Natural killer cell (primary cell): ENCODE results near the gene PSMF1. TPM values are rescaled to one million over a fixed set of nuclear protein-coding genes. Genes with fewer than 3 reads are reported as not detected.
A peak's percentile ranks its signal among the peaks of the same experiment; 100 is the strongest.

Experiments used
- ATAC-seq, 3 donors: fragments of 150-1000 bp in 2 of 3; fragments of 200-7000 bp in 1 of 3; cut with Tn5 transposase; 1 replicate in 1 of 3; 2 replicates in 2 of 3; pipeline ENCODE4 v1.10.0; 2021; ENCODE audit warnings: mild to moderate bottlenecking in 2 of 3, moderate library complexity in 2 of 3
- DNase-seq, 2 donors: peaks; one replicate each; pipeline versions ENCODE4 v3.0.0 to v3.0.0-alpha.2; 2013 to 2021; ENCODE audit warnings: mixed read lengths in 1 of 2
- H3K27ac ChIP-seq: one replicate; pipeline ENCODE4 v1.5.1; 2013; ENCODE audit warnings: mild to moderate bottlenecking, low read length
- H3K27me3 ChIP-seq: one replicate; pipeline ENCODE4 v1.6.1; 2013; ENCODE audit warnings: low read length; ENCODE audit not compliant: control insufficient read depth, insufficient read depth
- H3K36me3 ChIP-seq: one replicate; pipeline ENCODE4 v1.6.1; 2013; ENCODE audit warnings: low read length; ENCODE audit not compliant: control insufficient read depth, insufficient read depth
- H3K4me1 ChIP-seq: one replicate; pipeline ENCODE4 v1.6.1; 2013; ENCODE audit warnings: low read length; ENCODE audit not compliant: control insufficient read depth, insufficient read depth
- H3K4me3 ChIP-seq: one replicate; pipeline ENCODE4 v1.5.1; 2013; ENCODE audit warnings: low read length
- H3K9me3 ChIP-seq: one replicate; pipeline ENCODE4 v1.6.1; 2013; ENCODE audit warnings: low read length; ENCODE audit not compliant: control insufficient read depth, insufficient read depth
- H3K27ac Mint-ChIP-seq, 2 donors: one replicate each; pipeline ENCODE4 v1.8.0; 2022; ENCODE audit warnings: mild to moderate bottlenecking in 2 of 2, mixed read lengths in 2 of 2, moderate library complexity in 1 of 2
- H3K27me3 Mint-ChIP-seq, 2 donors: one replicate each; pipeline ENCODE4 v1.8.0; 2022; ENCODE audit warnings: low read depth in 2 of 2, mixed read lengths in 2 of 2
- H3K36me3 Mint-ChIP-seq: one replicate; pipeline ENCODE4 v1.8.0; 2022; ENCODE audit warnings: mixed read lengths
- H3K4me1 Mint-ChIP-seq, 2 donors: one replicate each; pipeline ENCODE4 v1.8.0; 2022; ENCODE audit warnings: mixed read lengths in 2 of 2
- H3K4me3 Mint-ChIP-seq: one replicate; pipeline ENCODE4 v1.8.0; 2022; ENCODE audit warnings: mild to moderate bottlenecking, moderate library complexity, mixed read lengths
- H3K9me3 Mint-ChIP-seq, 2 donors: one replicate each; pipeline ENCODE4 v1.8.0; 2022; ENCODE audit warnings: mixed read lengths in 2 of 2
- CTCF ChIP-seq: fragments of 200-600 bp; IDR thresholded peaks from one replicate; pipeline ENCODE4 v1.8.0; 2022; ENCODE audit warnings: antibody characterized with exemption
- WGBS: methylation state at CpG from one replicate; pipeline ENCODE4 v1.1.7; 2013; ENCODE audit warnings: missing lambda C conversion rate; ENCODE audit not compliant: insufficient coverage; 5-methylcytosine and 5-hydroxymethylcytosine counted together
- intact Hi-C: fragments of 100-400 bp; cut with micrococcal nuclease; formaldehyde crosslinking; loops from one replicate; pipeline ENCODE4 v1.14.2; 2022
- total RNA-seq, 4 donors: library from RNA; stranded (reverse); fragments of 120-200 nt in 1 of 4; gene quantifications; one replicate each; pipeline versions ENCODE4 v1.2.3 to v1.2.4, GENCODE V29; 2013 to 2022

PSMF1 gene
- total RNA-seq, 3 donors from 2014 or later (not counting 1 experiment from before 2014, with no cell fraction given) = 97.1 to 107 (median 101) TPM

- Mint-ChIP-seq H3K27me3 (no peaks in the 10 kb centered on the region), H3K27ac (peak overlapping the region; percentile 16 to 71), H3K9me3 (no peaks in the 10 kb centered on the region), H3K36me3 (peaks cover 14% of the 10 kb centered on the region), H3K4me1 (peaks cover 28 to 46% of the 10 kb centered on the region in 2 donors), H3K4me3 (no peak overlapping the region)
- intact Hi-C loops = no loop called here
- TF ChIP-seq CTCF = no peak
- 95% methylated on average over 3 of the region's 3 CpGs for WGBS
- DNase-seq = no peak
- Histone ChIP-seq H3K27me3 (no peaks in the 10 kb centered on the region), H3K27ac (no peak overlapping the region), H3K4me1 (no peaks in the 10 kb centered on the region), H3K36me3 (peaks cover 76% of the 10 kb centered on the region), H3K4me3 (no peak overlapping the region), H3K9me3 (no peaks in the 10 kb centered on the region)
- ATAC-seq = no peak
These were observed 13.0 kb downstream of the PSMF1 start for GRCh38 chr20:1131354-1131753.

GRCh38 chr20:1134355-1134754 is 16.0 kb downstream of the PSMF1 start:
- DNase-seq (no peak), ATAC-seq (no peak)
- intact Hi-C loops = no loop called here
- no peaks in the 10 kb centered on the region for H3K27me3 ChIP-seq
- no peak overlapping the region for H3K27ac ChIP-seq
- Mint-ChIP-seq H3K4me1 (peaks cover 28 to 39% of the 10 kb centered on the region in 2 donors), H3K9me3 (no peaks in the 10 kb centered on the region), H3K27me3 (no peaks in the 10 kb centered on the region), H3K4me3 (no peak overlapping the region), H3K27ac (peak overlapping the region in 1 of 2 donors; percentile 9), H3K36me3 (peaks cover 22% of the 10 kb centered on the region)
- no peak overlapping the region for H3K4me3 ChIP-seq
- H3K4me1 ChIP-seq = no peaks in the 10 kb centered on the region
- no peak for TF ChIP-seq CTCF
- H3K36me3 ChIP-seq = peaks cover 78% of the 10 kb centered on the region
- WGBS = 65% methylated on average over 2 of the region's 2 CpGs
- no peaks in the 10 kb centered on the region for H3K9me3 ChIP-seq

- no peak for ATAC-seq
- Mint-ChIP-seq H3K27ac (peak overlapping the region in 1 of 2 donors; percentile 54), H3K27me3 (no peaks in the 10 kb centered on the region), H3K36me3 (peaks cover 18% of the 10 kb centered on the region), H3K4me1 (peaks cover 28 to 38% of the 10 kb centered on the region in 2 donors), H3K4me3 (no peak overlapping the region), H3K9me3 (no peaks in the 10 kb centered on the region)
- no peak overlapping the region for H3K4me3 ChIP-seq
- H3K27me3 ChIP-seq = no peaks in the 10 kb centered on the region
- no peak overlapping the region for H3K27ac ChIP-seq
- intact Hi-C loops = no loop called here
- no peaks in the 10 kb centered on the region for H3K9me3 ChIP-seq
- H3K36me3 ChIP-seq = peaks cover 73% of the 10 kb centered on the region
- no peaks in the 10 kb centered on the region for H3K4me1 ChIP-seq
- DNase-seq = no peak
- over 99% methylated on average over 12 of the region's 12 CpGs for WGBS
- TF ChIP-seq CTCF = no peak
These were observed 16.4 kb downstream of the PSMF1 start for GRCh38 chr20:1134836-1135235.

GRCh38 chr20:1137236-1137635 is 18.8 kb downstream of the PSMF1 start:
- Mint-ChIP-seq H3K4me3 (no peak overlapping the region), H3K36me3 (peaks cover 33% of the 10 kb centered on the region), H3K27ac (no peak overlapping the region), H3K27me3 (no peaks in the 10 kb centered on the region), H3K4me1 (peaks cover 22 to 24% of the 10 kb centered on the region in 2 donors), H3K9me3 (no peaks in the 10 kb centered on the region)
- TF ChIP-seq CTCF = no peak
- Histone ChIP-seq H3K27me3 (no peaks in the 10 kb centered on the region), H3K4me3 (no peak overlapping the region), H3K27ac (no peak overlapping the region), H3K9me3 (no peaks in the 10 kb centered on the region), H3K36me3 (peaks cover 72% of the 10 kb centered on the region), H3K4me1 (no peaks in the 10 kb centered on the region)
- ATAC-seq (no peak), DNase-seq (no peak)
- intact Hi-C loops = no loop called here
- 83% methylated on average over 3 of the region's 4 CpGs for WGBS
